ENCODE results near the gene ARSK.

DNA sequence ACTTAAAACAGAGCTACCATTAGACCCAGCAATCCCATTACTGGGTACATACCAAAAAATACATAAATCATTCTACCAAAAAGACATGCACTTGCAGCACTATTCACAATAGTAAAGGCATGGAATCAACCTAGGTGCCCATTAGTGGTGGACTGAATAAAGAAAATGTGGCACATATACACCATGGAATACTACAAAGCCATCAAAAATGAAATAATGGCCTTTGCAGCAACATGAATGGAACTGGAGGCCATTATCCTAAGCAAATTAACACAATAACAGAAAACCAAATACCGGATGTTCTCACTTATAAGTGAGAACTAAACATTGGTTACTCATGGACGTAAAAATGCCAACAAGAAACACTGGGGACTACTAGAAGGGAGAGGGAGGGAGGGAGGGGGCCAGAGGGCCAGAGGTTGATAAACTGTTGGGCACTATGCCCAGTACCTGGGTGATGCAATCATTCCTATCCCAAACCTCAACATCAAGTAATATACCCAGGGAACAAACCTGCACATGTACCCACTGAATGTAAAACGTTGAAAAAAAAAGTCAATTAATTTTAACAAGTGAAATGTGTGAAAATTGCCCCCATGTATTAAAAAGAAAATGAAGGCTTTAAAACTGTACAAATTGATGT lies 40.5 kb downstream of the ARSK start:
- TF ChIP-seq CTCF (IDR thresholded peaks at IDR 0.05; ENCODE audit: borderline replicate concordance, extremely low read depth, low read length, poor library complexity, severe bottlenecking) (no peak), EZH2 (IDR thresholded peaks at IDR 0.05; ENCODE audit: borderline replicate concordance, low read depth, low read length, severe bottlenecking) (no peak)
